MM.1S (cell line): ENCODE data around the gene PERM1.

ENCODE experiments used
- DNase-seq: peaks from one replicate; pipeline ENCODE4 v3.0.0-alpha.2; 2015
- H2AFZ ChIP-seq: fragments of 300-600 bp; sonication (generic); 2 replicates; pipeline ENCODE4 v1.6.0; 2016; ENCODE audit warnings: antibody characterized with exemption, low read length
- H3F3A ChIP-seq: fragments of 300-600 bp; sonication (generic); 2 replicates; pipeline ENCODE4 v1.6.1; 2016; ENCODE audit warnings: mild to moderate bottlenecking, antibody characterized with exemption, low read length, moderate library complexity, mixed read lengths; ENCODE audit not compliant: insufficient read depth
- H3K27ac ChIP-seq: fragments of 300-600 bp; sonication (generic); 2 replicates; pipeline ENCODE4 v1.5.1; 2016; ENCODE audit warnings: mild to moderate bottlenecking, low read length
- H3K27me3 ChIP-seq: fragments of 300-600 bp; sonication (generic); replicated peaks from 2 replicates; pipeline ENCODE4 v1.6.0; 2016; ENCODE audit warnings: low read length; ENCODE audit not compliant: insufficient read depth
- H3K36me3 ChIP-seq: fragments of 300-600 bp; sonication (generic); replicated peaks from 2 replicates; pipeline ENCODE4 v1.6.1; 2016; ENCODE audit warnings: mild to moderate bottlenecking, low read length, mixed read lengths; ENCODE audit not compliant: insufficient read depth
- H3K4me1 ChIP-seq: fragments of 300-600 bp; sonication (generic); 2 replicates; pipeline ENCODE4 v1.6.1; 2016; ENCODE audit warnings: low read length, mixed read lengths
- H3K4me2 ChIP-seq: fragments of 300-600 bp; sonication (generic); 2 replicates; pipeline ENCODE4 v1.6.0; 2016; ENCODE audit warnings: low read depth, low read length
- H3K4me3 ChIP-seq: fragments of 300-600 bp; sonication (generic); 2 replicates; pipeline ENCODE4 v1.5.1; 2016; ENCODE audit warnings: low read length, mixed read lengths
- H3K79me2 ChIP-seq: fragments of 300-600 bp; sonication (generic); 2 replicates; pipeline ENCODE4 v1.6.1; 2016; ENCODE audit warnings: mixed run types, low read length, mixed read lengths
- H3K9ac ChIP-seq: fragments of 300-600 bp; sonication (generic); 2 replicates; pipeline ENCODE4 v1.6.1; 2016; ENCODE audit warnings: low read length, mixed read lengths
- H3K9me2 ChIP-seq: fragments of 300-600 bp; sonication (generic); replicated peaks from 2 replicates; pipeline ENCODE4 v1.6.1; 2016; ENCODE audit warnings: mild to moderate bottlenecking, low read length, mixed read lengths; ENCODE audit not compliant: insufficient read depth
- H3K9me3 ChIP-seq: fragments of 300-600 bp; sonication (generic); replicated peaks from 2 replicates; pipeline ENCODE4 v1.6.1; 2016; ENCODE audit warnings: mild to moderate bottlenecking, low read length, mixed read lengths; ENCODE audit not compliant: insufficient read depth
- H4K20me1 ChIP-seq: fragments of 300-600 bp; sonication (generic); 2 replicates; pipeline ENCODE4 v1.6.1; 2016; ENCODE audit warnings: mild to moderate bottlenecking, low read length, moderate library complexity, mixed read lengths; ENCODE audit not compliant: insufficient read depth
- EZH2 ChIP-seq: fragments of 300-600 bp; sonication (generic); optimal IDR thresholded peaks from 2 replicates; pipeline ENCODE3; 2017; ENCODE audit warnings: low read depth, mild to moderate bottlenecking, antibody characterized with exemption, low read length, mixed read lengths
- EZH2phosphoT487 ChIP-seq: fragments of 300-600 bp; sonication (generic); IDR thresholded peaks from 2 replicates; pipeline ENCODE4 v1.6.1; 2018; ENCODE audit warnings: antibody characterized with exemption, low read length
- TF ChIP-seq, protein P1 (sequence below): fragments of 300-600 bp; sonication (generic); IDR thresholded peaks from 2 replicates; pipeline ENCODE4 v1.5.1; 2016; ENCODE audit warnings: antibody characterized with exemption, low read length, mixed read lengths

PERM1 gene

DNA sequence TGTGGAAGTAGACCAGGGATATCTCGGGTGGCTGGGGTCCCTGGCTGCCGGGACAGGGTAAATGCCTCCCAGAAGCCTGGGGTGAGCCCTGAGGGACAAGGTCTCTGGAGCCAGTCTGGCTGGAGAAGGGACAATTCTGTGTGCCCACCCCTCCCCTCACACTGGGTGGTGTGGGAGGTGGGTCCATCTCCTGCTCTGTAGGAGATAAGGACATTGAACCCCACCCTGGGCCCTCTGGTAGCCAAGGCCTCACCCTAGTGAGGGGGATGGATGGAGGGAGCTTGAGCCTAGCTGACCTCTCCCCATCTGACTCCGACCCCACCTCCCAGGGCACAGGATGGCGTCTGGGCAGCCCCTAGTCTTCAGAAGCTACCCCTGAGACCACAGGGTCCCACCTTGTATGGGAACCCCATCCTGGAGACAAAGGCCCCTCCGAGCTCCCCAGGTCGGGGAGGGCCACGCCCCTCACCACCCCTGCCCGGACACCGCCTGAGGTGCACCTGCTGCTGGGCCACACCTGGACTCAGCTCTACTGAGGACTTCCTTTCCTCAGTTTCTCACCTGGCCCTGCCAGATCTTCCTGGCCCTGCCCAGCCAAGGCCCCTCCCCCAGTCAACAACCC is 42.4 kb upstream of the PERM1 start:
- no peak overlapping the region for H3K9ac ChIP-seq
- no peaks in the 10 kb centered on the region for H3K9me2 ChIP-seq
- no peaks in the 10 kb centered on the region for H3F3A ChIP-seq
- no peaks in the 10 kb centered on the region for H3K79me2 ChIP-seq
- H3K4me2 ChIP-seq: no peak overlapping the region
- DNase-seq: no peak
- TF ChIP-seq EZH2 (no peak), EZH2phosphoT487 (no peak)
- TF ChIP-seq, protein P1, sequence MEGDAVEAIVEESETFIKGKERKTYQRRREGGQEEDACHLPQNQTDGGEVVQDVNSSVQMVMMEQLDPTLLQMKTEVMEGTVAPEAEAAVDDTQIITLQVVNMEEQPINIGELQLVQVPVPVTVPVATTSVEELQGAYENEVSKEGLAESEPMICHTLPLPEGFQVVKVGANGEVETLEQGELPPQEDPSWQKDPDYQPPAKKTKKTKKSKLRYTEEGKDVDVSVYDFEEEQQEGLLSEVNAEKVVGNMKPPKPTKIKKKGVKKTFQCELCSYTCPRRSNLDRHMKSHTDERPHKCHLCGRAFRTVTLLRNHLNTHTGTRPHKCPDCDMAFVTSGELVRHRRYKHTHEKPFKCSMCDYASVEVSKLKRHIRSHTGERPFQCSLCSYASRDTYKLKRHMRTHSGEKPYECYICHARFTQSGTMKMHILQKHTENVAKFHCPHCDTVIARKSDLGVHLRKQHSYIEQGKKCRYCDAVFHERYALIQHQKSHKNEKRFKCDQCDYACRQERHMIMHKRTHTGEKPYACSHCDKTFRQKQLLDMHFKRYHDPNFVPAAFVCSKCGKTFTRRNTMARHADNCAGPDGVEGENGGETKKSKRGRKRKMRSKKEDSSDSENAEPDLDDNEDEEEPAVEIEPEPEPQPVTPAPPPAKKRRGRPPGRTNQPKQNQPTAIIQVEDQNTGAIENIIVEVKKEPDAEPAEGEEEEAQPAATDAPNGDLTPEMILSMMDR: no peak
- H3K4me3 ChIP-seq: no peak overlapping the region
- H3K27ac ChIP-seq: no peak overlapping the region
- no peaks in the 10 kb centered on the region for H4K20me1 ChIP-seq
- H3K9me3 ChIP-seq: no peaks in the 10 kb centered on the region
- no peaks in the 10 kb centered on the region for H3K4me1 ChIP-seq
- no peaks in the 10 kb centered on the region for H3K36me3 ChIP-seq
- no peak overlapping the region for H2AFZ ChIP-seq
- peaks cover 77% of the 10 kb centered on the region for H3K27me3 ChIP-seq

- no peaks in the 10 kb centered on the region for H3K36me3 ChIP-seq
- no peak for TF ChIP-seq EZH2
- TF ChIP-seq, protein P1: no peak
- no peak for TF ChIP-seq EZH2phosphoT487
- no peak overlapping the region for H3K9ac ChIP-seq
- no peaks in the 10 kb centered on the region for H3K79me2 ChIP-seq
- H3K4me1 ChIP-seq: no peaks in the 10 kb centered on the region
- no peak overlapping the region for H3K4me2 ChIP-seq
- no peak for DNase-seq
- H3K9me3 ChIP-seq: no peaks in the 10 kb centered on the region
- no peaks in the 10 kb centered on the region for H4K20me1 ChIP-seq
- H3K27me3 ChIP-seq: peaks cover 77% of the 10 kb centered on the region
- H3K27ac ChIP-seq: no peak overlapping the region
- H3F3A ChIP-seq: no peaks in the 10 kb centered on the region
- no peak overlapping the region for H2AFZ ChIP-seq
- H3K9me2 ChIP-seq: no peaks in the 10 kb centered on the region
- H3K4me3 ChIP-seq: no peak overlapping the region
These were observed 41.8 kb upstream of the PERM1 start for GRCh38 chr1:1023700-1024099.

DNA sequence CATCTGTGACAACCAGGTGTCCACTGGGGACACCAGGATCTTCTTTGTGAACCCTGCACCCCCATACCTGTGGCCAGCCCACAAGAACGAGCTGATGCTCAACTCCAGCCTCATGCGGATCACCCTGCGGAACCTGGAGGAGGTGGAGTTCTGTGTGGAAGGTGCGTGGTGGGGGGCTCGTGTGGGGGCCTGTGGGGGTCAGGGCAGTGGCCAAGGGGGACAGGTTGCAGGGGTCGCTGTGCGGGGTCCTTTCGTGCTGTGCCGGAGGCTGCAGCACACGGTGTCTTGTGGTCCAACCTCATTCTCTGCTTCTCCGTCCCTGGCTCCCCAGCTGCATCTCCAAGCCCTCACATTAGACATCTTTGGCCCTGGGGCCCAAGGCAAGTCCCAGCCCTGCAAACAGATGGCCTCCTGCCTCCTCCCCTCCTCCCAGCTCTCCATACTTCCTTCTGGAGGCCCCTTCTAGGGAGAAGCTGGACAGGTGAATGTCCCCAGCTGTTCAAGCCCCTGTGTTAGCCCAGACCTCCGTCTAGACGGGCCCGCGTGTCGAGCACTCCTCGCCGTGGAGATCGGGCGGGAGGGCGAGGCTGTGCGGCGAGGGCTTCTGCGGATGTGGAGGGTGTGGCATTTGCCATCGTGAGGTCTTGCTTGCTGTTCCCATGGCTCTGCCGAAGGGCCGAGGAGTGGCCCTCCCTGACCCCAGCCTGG is 40.6 kb upstream of the PERM1 start:
- H3K27me3 ChIP-seq: peaks cover 72% of the 10 kb centered on the region
- H3K4me3 ChIP-seq: no peak overlapping the region
- no peaks in the 10 kb centered on the region for H3K36me3 ChIP-seq
- H3K4me2 ChIP-seq: no peak overlapping the region
- H4K20me1 ChIP-seq: no peaks in the 10 kb centered on the region
- no peaks in the 10 kb centered on the region for H3K4me1 ChIP-seq
- H3K27ac ChIP-seq: no peak overlapping the region
- H3K9me2 ChIP-seq: no peaks in the 10 kb centered on the region
- TF ChIP-seq EZH2 (no peak), EZH2phosphoT487 (no peak)
- TF ChIP-seq, protein P1: no peak
- no peak overlapping the region for H2AFZ ChIP-seq
- H3K79me2 ChIP-seq: no peaks in the 10 kb centered on the region
- no peak for DNase-seq
- no peak overlapping the region for H3K9ac ChIP-seq
- H3K9me3 ChIP-seq: no peaks in the 10 kb centered on the region
- no peaks in the 10 kb centered on the region for H3F3A ChIP-seq
